C4-2B (cell line): ENCODE results near the gene TRIM37.

Experiments
- ZFX ChIP-seq: fragments of 450-650 bp; IDR thresholded peaks from 2 replicates; pipeline ENCODE4 v1.6.1; 2017
- TF ChIP-seq, protein P1 (sequence below): fragments of 450-650 bp; conservative IDR thresholded peaks from 2 replicates; pipeline ENCODE4 v1.5.1; 2017; ENCODE audit warnings: mild to moderate bottlenecking

DNA sequence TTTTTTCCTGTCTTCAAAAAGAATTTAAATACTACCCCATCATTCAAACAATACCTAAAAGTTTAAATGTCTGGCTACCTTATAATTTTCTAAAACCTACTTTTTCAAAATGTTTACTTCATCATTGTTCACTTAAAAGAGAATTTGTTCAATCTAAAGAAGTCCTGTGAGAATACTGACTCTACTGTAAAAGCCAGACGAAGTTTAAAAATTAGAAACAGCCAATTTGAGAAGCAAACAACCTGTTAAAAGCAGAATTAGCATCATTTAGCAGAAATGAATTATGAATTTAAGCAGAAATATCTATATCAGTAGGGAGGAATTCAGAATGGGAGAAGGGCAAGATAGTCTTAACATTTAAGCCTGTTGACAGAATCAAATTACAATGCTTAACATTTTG lies 46.2 kb upstream of the TRIM37 start:
- TF ChIP-seq, protein P1, sequence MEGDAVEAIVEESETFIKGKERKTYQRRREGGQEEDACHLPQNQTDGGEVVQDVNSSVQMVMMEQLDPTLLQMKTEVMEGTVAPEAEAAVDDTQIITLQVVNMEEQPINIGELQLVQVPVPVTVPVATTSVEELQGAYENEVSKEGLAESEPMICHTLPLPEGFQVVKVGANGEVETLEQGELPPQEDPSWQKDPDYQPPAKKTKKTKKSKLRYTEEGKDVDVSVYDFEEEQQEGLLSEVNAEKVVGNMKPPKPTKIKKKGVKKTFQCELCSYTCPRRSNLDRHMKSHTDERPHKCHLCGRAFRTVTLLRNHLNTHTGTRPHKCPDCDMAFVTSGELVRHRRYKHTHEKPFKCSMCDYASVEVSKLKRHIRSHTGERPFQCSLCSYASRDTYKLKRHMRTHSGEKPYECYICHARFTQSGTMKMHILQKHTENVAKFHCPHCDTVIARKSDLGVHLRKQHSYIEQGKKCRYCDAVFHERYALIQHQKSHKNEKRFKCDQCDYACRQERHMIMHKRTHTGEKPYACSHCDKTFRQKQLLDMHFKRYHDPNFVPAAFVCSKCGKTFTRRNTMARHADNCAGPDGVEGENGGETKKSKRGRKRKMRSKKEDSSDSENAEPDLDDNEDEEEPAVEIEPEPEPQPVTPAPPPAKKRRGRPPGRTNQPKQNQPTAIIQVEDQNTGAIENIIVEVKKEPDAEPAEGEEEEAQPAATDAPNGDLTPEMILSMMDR: no peak
- no peak for TF ChIP-seq ZFX
